DMS53 treated with DMSO at 0.1 percent for 48 hours (cell line): ENCODE results near the gene SOD2.
"Not testable (repeated sequence)": the region's sequence is repeated elsewhere in the genome, so short reads cannot be mapped to it uniquely, and the experiment has no call there.

Source experiments
- DNase-seq: peaks from one replicate; lab custom pipeline; 2025; ENCODE audit not compliant: unreplicated experiment; lab: John Stamatoyannopoulos, UW

Gene SOD2

GRCh38 chr6:159716247-159717096, 23.4 kb upstream of the SOD2 start:
- no peak for DNase-seq

GRCh38 chr6:159715605-159716004, 22.6 kb upstream of the SOD2 start:
- no peak for DNase-seq

GRCh38 chr6:159715166-159715565, 22.1 kb upstream of the SOD2 start:
- DNase-seq: no peak

DNA sequence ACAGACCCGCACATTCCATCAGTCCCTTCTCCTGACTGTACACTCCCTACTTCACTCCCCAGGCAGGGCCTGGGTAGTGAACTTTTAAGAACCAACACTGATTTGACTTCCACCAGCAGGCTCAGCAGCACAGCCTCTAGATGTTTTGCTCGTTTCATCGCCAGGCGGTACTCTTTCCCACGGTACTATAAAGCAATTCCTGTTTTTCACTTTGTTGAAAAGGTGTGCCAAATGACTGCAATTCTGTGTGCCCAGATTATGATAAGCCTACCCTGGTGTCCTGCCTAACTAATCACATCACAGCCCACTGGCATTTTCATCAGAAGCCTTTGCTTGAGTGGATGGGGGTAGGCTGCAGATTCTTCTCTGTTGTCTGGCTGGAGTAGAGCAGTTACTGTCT, 21.4 kb upstream of the SOD2 start:
- no peak for DNase-seq

- DNase-seq: no peak
These were observed 20.9 kb upstream of the SOD2 start for GRCh38 chr6:159713984-159714383.

DNA sequence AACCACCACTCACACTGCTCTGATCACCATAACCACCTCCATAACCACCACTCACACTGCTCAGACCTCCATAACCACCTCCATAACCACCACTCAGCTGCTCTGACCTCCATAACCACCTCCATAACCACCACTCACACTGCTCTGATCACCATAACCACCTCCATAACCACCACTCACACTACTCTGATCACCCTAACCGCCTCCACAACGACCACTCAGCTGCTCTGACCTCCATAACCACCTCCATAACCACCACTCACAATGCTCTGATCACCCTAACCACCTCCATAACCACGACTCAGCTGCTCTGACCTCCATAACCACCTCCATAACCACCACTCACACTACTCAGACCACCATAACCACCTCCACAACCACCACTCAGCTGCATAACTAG, 19.3 kb upstream of the SOD2 start:
- DNase-seq: not testable (repeated sequence)

GRCh38 chr6:159710603-159711002, 17.6 kb upstream of the SOD2 start:
- not testable (repeated sequence) for DNase-seq

DNA sequence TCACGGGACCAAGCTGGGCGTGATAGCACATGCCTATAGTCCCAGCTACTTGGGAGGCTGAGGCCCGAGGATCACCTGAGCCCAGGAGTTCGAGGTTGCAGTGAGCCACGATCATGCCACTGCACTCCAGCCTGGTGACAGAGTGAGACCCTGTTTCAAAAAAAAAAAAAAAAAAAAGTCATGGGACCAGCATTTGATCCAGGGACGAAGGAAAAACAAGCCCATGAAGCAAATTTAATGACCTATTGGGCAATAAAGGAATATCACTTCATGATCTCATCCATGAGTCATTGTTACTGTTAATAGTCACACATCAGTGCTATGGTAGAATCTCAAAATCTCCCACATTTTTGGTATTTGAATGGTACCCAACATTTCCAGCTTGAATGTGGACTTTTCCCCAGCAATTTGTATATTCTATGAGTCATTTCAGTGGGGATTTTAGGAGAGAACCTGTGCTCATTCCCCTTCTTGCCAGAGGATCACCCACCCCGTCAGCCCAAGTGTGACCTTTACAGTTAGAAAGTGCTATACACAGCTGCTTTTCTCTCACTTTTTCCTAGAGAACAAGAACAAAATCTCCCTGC, 8.5 kb upstream of the SOD2 start:
- no peak for DNase-seq

- DNase-seq: no peak
These were observed 7.9 kb upstream of the SOD2 start for GRCh38 chr6:159700970-159701369.

GRCh38 chr6:159695984-159696383, 2.9 kb upstream of the SOD2 start:
- DNase-seq: no peak

DNA sequence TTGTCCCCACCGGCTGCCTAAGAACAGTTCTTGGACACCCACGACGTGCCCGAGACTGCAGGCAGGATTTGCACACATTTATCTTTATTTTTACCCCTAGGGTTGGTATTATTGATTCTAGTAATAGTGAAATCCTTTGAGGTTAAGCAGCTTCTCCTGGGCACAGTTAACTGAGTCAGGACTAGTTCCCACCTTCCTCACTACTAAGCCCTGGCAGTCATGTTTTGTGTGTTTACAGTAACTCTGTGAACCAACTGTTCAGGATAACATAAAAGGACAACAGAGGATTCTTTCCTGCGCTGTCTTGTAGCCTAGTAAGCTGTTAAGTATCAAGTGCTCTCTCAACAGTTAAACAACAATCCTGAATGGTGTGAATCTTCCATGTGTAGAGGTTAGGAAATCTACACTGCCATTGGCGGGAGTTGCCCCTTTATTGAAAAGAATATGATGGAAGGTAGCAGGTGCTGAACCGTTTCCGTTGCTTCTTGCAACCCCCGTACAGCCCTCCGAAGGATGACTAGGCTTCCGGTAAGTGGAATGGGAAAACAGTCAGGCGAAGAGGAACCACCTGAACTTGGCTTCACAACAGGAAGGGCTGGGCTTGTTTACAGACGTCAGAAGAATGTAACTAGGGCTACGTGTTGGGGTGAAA, 979 bp upstream of the SOD2 start:
- DNase-seq: peak; percentile 25

- peak; percentile 26 for DNase-seq
These were observed 526 bp downstream of the SOD2 start for GRCh38 chr6:159692303-159693127.

DNA sequence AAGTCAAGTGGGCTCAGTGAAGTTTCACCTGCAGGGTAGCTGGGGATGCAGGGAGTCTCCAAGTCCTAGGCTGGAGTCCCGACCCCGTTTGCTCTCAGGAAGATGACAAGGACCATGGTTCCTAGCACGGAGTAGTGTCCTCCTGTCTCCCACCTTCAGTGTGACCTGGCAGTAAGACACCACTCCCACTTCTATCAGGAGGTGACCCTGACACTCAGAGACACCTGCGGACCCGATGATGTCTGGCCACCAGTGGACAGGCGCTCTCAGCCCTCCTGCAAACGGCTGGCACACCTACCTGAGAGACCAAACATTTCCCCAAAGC, 1.1 kb downstream of the SOD2 start:
- DNase-seq: no peak

DNA sequence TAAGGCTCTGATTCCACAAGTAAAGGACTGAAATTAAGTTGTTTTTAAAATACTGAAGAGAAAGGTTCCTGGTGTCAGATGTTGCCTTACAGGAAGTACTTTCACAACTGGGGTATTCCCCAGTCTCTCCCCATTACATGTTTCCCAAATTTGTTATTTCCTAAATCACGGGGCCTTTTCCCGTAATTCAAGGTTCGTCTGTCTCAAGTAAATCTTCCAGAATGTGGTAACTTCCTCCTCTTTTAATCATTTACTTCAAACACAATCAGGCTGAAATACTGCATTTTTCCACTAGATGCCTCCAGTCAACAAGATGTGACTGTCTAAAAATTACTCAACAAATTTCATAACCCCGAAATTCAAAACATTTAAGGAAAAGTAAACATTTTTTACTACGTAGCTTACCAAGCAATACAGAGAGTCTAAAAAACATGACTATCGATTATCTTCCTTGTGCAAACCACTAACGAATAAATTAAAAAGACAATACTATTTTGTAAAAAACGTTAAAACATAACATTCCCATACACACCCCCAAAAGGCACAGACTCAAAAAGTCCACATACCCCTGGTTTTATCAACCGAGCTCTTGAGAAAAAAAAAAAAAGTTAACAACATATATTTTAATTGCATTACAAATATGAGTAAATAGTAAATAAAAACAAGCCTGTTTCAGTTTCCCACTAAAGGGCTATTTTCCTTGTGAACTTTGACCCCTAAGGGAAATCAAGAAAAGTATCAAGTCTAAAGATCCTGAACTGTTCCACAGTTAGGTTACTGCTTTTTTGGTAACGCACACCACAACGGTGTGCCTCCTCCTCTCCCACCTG, 1.7 kb downstream of the SOD2 start:
- peak; percentile 45 for DNase-seq

DNA sequence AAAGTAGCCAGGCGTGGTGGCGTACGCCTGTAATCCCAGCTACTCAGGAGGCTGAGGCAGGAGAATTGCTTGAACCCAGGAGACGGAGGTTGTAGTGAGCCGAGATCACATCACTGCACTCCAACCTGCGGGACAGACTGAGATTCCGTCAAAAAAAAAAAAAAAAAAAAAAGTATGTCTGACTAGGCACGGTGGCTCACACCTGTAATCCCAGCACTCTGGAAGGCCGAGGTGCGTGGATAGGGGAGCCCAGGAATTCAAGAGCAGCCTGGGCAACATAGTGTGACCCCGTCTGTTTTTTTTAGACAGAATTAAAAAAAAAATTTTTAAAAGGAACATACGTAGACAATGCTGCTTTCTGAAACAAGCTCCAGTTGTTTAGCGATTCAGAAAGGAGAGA, 2.9 kb downstream of the SOD2 start:
- DNase-seq: not testable (repeated sequence)

DNA sequence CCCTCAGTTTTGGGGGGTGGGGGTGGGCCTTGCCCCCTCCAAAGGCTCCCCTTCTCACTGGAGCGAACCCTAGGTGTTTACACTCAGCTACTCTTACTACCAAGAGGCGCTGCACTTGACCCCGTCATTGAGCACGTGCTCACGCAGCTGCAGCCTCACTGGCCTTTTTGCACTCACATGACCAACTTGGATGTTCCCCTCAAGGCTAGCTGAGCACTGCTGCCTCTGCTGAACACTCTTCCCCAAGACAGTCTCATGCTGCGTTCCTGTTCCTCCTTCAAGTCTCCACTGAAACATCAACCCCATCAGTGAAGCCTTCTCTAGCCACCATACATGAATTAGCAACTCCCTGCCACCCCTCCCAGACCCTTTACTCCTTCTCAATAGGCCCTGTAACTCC, 4.0 kb downstream of the SOD2 start:
- no peak for DNase-seq

DNA sequence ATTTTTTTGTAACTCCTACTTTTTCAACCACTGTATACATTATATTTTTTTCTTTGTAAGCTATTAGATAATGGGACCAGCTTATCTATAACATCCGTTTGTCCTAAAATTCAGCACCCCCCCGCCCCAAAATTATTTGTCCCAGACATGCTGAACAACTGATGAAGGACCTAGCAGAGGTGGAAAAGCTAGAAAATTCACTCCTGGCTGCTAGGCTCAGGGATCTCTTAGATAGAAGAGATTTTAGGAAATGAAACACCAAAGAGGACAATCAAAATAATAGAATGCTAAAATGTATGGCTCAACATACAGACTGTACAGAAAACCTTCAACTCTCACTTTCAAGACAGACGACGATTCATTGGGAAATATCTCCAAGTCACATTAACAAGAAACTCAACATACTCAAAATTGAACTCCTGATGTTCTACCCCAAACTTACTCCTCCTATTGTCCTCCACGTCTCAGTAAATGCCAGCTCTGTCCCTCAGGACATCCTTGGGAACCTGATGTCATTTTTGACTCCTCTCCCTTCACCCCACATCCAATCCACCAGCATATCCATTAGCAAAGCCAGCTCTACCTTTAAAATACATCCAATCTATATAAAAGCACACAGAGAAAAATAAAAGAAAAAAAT, 4.7 kb downstream of the SOD2 start:
- no peak for DNase-seq

- no peak for DNase-seq
These were observed 5.7 kb downstream of the SOD2 start for GRCh38 chr6:159687341-159687740.

- no peak for DNase-seq
These were observed 6.3 kb downstream of the SOD2 start for GRCh38 chr6:159686703-159687102.

GRCh38 chr6:159686040-159686439, 7.0 kb downstream of the SOD2 start:
- DNase-seq: no peak
